GM18873 (cell line): ENCODE results near the gene SAMD4B.

Experiments
- ATAC-seq: cut with Tn5 transposase; IDR thresholded peaks from one replicate; pipeline ENCODE4 v1.9.1; 2021; ENCODE audit warnings: mild to moderate bottlenecking, moderate library complexity, moderate number of reproducible peaks; ENCODE audit not compliant: unreplicated experiment, low FRiP score

Gene SAMD4B

DNA sequence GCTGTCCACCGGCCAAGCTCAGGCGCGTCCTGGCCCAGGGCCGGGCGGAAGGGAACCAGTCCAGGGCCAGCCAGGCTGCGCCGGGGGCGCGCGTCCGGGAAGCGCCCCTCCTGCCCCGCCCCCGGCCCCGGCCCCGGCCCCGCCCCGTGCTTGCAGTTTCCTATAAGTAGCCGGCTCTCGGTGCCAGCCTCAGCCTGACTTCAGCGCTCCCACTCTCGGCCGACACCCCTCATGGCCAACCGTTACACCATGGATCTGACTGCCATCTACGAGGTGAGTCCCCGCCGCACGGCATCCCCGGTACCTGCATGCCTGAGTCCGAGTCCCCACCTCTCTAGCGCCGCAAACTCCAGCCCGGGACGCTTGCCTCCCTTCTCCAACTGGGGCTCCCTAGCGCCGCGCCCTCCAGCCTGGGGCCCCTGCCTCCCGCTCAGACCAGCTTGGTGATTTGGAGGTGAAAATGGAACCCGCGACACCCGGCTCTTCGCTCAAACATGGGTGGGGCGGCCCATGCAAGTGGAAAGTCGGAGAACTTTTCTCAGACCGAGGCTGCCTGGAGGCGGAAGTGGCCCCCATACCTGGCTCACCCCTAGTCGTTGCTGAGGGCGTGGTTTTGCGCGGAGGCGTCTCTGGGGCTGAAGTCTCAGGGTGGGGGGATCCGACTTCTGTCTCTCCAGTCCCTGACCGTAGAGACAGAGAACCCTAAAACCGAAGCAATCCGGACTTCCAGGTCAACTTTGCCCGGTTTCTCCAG is 64.6 kb downstream of the SAMD4B start, which contains the start of gene ZFP36:
ZFP36 (plus strand) TSS at position 192 of the 754 bp plus-strand sequence; CDS start at position 250, 58 bp downstream.
- no peak for ATAC-seq

DNA sequence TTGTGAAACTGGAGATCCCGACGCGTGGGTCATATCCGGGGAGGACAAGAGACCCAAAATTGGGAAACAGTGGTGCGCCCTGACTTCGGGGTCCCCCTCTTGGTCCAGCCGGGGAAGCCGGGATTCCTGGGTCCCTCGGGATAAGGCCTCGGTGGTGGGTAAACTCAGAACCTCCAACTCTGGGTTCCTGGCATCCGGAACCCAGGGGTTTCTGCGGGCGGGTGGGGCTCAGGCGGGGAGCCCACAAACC is 65.1 kb downstream of the SAMD4B start:
- ATAC-seq: no peak

DNA sequence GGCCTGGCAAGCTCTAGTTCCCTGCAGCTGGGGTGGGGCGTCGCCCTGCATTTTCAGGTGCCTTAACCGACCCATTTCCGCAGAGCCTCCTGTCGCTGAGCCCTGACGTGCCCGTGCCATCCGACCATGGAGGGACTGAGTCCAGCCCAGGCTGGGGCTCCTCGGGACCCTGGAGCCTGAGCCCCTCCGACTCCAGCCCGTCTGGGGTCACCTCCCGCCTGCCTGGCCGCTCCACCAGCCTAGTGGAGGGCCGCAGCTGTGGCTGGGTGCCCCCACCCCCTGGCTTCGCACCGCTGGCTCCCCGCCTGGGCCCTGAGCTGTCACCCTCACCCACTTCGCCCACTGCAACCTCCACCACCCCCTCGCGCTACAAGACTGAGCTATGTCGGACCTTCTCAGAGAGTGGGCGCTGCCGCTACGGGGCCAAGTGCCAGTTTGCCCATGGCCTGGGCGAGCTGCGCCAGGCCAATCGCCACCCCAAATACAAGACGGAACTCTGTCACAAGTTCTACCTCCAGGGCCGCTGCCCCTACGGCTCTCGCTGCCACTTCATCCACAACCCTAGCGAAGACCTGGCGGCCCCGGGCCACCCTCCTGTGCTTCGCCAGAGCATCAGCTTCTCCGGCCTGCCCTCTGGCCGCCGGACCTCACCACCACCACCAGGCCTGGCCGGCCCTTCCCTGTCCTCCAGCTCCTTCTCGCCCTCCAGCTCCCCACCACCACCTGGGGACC is 65.6 kb downstream of the SAMD4B start:
- no peak for ATAC-seq

DNA sequence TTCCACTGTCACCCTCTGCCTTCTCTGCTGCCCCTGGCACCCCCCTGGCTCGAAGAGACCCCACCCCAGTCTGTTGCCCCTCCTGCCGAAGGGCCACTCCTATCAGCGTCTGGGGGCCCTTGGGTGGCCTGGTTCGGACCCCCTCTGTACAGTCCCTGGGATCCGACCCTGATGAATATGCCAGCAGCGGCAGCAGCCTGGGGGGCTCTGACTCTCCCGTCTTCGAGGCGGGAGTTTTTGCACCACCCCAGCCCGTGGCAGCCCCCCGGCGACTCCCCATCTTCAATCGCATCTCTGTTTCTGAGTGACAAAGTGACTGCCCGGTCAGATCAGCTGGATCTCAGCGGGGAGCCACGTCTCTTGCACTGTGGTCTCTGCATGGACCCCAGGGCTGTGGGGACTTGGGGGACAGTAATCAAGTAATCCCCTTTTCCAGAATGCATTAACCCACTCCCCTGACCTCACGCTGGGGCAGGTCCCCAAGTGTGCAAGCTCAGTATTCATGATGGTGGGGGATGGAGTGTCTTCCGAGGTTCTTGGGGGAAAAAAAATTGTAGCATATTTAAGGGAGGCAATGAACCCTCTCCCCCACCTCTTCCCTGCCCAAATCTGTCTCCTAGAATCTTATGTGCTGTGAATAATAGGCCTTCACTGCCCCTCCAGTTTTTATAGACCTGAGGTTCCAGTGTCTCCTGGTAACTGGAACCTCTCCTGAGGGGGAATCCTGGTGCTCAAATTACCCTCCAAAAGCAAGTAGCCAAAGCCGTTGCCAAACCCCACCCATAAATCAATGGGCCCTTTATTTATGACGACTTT is 66.4 kb downstream of the SAMD4B start:
- no peak for ATAC-seq

DNA sequence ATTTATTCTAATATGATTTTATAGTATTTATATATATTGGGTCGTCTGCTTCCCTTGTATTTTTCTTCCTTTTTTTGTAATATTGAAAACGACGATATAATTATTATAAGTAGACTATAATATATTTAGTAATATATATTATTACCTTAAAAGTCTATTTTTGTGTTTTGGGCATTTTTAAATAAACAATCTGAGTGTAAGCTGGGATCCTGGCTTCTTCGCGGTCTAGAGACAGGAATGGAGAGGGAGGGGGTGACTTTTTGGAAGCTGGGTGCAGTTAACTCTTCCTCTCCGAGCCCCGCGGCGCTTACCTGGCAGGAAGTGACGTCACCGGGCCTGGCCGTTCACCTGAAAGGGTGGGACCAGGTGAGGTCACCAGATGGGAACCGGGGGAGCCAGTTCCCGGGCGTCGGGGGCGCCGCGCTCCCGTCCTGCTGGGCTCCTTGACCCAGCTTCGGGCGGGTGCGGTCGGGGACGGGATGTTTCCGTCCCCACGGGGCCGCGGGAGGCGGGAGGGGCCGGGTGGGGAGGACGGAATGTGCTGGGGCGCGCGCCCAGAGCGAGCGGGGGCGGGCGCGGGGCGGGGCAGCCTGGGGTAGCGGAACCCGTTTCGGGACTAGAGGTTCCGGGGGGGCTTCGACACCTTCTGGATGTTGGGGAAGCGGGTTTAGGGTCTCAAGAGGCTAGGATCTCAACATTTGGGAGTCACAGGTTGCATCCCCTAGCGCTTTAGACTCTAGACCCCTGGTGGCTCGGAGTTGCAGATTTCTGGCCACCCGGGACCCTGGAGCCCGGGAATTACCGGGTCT is 67.2 kb downstream of the SAMD4B start:
- ATAC-seq: no peak

DNA sequence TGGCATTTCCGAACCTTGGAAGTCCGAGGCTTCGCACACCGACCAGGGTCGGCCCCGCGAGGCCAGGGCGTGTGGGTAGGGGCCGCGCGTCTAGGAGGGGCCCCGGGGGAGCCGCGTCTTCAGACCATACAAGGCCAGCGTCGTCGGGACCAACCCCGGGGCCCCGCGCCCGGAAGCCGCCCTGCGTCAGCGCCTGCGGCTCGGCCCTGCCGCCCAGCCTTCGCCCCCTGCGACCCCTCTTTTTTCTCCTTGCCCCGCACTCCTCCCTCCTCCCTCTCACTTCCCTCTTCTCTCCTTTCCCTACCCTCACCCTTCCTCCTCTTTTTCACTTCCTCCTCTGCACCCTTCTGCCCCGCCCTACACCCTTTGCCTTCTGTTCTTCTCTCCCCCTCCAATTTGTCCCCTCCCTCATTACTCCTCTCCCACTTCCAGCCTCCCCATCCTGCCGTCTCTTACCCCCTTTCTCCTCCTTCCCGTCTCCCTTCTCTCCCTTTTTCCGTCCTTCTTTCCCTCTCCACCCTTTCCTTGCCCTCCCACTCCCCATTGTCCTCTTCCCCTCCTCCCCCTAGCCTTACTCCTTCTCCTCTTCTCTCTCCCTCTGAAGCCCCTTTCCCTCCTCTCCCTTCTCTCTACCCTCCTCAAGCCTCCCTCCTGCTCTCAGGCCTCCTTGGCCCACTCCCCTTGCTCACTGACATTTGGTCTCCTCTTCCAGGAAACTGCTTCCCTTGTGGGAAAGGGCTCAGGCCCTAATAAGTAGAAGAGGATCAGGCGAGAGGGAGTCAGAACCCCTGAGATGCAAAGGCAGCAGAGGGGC is 68.0 kb downstream of the SAMD4B start:
- no peak for ATAC-seq

DNA sequence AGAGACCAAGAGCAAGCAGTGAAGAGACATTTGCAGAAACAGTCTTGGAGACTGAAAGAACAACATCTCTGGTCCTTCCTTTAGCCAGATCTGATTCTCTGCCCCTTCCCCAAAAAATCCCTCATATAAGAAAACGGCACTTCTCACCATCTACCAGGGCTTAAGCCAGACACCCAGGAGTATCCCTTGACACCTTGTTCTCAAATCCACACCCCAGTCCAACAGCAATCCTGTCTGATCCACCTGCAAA is 68.5 kb downstream of the SAMD4B start:
- ATAC-seq: no peak

DNA sequence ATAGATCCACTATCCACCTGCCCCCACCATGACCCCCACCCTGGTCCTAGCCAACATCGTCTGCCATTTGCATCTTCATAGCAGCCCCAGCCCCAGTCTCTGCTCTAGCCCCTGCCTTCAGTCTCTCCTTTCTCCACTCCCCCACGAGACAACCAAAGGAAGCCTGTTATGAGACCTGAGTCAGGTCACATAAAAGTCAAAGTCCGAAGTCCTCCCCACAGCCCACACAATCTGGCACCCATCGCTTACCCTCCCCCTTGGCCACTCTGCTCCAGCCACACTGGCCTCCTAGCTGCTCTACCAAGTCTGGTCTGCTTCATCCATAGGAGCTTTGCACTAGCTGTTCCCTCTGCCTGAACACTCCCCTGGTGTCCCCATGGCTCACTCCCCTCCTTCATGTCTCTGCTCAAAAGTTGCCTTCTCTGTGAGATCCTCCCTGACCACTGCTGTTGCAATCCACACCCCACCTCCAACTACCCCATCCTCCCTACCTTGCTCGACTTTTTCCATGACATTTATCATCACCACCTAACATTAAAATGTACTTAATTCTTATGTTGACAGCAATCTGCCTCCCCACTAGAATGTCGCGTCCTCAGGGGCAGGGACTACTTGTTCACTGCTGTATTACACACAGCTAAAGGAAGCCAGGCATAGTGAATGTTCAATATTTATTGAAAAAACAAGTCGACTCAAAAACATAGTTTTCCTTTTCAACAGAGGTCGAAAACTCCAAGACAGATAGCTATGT is 69.0 kb downstream of the SAMD4B start:
- ATAC-seq: no peak

DNA sequence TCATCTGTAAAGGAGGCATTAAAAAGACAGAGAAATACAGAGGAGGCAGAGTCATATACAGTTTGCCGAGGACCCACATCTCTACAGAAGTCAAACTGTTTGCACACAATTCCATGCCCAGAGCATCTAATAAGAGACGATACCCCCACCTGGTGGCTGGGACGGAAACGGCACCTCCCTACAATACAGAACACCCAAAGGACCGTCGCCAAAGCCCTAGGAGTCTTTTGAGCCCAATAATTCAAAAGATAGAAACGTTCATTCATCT is 69.5 kb downstream of the SAMD4B start:
- ATAC-seq: peak; percentile 23

DNA sequence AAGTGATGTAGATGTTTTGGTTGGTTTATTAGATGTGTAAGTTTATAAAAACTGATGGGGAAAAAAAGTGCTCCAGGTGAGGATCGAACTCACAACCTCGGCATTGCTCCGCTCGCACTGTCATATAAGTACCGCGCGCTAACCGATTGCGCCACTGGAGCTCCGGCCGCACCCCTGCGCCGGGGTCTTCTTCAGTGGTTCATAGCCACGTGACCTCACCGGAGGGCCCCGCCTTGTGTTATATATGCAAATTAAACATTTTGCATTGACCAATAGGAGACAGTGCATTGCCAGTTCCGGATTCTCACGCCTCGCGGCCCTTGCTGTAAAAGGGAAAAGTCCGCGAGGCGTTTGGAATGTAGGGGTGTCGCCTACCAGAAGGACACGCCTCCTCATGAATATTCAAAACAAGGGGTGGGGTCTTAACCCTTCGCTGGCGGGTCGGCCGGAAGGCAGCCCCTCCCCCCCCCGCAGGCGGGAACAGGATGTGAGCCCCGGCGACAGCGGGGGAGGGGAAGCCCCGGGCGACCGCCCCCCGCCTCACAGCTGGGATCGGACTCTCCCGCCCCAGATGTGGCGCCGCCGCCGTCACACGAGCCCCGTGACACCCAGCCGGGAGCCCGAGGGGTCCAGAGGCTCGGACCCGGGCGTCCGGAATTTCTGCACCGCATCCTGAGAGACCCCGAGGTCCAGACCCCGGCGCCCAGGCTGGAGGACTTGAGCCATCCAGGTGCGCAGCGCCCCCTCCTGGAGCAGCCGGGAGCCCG is 70.1 kb downstream of the SAMD4B start, which contains the start of gene PLEKHG2:
PLEKHG2 (plus strand) TSS at position 570 of the 767 bp plus-strand sequence. CDS start 1,418 bp downstream, outside the sequence.
- peak; percentile 47 for ATAC-seq

DNA sequence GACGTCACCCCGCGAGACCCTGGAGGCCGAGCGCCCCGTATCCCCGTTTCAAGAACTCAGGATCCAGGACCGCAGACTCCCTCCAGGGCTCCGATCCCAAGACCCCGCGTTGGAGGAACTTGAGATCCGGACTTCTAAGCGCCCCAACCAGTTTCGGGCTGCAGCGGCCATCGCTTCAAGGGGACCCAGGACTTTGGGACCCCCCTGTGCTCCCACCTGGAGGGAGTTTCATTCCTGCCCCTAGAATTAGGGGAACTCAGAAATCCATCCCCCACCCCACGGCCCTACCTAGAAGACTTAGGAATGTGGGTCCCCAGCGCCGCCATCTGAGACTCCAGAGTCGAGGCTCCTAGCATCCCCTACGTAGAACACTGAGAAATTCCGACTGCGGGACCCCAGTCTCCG is 70.6 kb downstream of the SAMD4B start:
- no peak for ATAC-seq

DNA sequence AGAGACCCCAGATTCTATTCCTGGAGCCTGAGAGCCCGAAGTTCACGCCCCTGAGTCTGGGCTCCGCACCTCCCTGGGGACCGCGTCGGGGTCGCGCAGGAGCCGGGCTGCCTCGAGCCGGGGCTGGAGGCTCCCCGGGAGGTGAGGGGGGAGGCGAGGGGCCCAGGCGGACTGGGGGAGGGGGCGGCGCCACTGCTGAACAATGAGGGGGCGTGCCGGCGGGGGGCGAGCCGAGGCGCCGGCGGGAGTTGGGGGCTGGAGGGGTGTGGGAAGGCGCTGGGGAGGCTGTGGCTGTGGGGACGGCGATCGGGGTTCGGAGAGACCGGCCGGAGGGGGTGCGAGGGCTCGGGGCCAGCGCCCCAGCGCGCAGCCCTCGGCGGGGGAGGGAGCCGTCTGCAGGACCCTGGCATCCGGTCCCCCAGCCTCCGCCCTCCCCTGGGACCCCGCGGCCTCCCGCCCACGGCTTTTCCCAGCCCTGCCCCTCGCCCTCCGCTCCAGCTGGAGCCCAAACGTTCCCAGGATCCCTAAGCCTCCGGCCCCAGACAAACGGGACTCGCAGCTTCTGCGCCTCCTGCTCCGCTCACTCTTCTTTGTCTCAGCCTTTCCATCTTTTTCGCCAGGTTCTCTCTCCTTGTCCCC is 71.2 kb downstream of the SAMD4B start:
- no peak for ATAC-seq

DNA sequence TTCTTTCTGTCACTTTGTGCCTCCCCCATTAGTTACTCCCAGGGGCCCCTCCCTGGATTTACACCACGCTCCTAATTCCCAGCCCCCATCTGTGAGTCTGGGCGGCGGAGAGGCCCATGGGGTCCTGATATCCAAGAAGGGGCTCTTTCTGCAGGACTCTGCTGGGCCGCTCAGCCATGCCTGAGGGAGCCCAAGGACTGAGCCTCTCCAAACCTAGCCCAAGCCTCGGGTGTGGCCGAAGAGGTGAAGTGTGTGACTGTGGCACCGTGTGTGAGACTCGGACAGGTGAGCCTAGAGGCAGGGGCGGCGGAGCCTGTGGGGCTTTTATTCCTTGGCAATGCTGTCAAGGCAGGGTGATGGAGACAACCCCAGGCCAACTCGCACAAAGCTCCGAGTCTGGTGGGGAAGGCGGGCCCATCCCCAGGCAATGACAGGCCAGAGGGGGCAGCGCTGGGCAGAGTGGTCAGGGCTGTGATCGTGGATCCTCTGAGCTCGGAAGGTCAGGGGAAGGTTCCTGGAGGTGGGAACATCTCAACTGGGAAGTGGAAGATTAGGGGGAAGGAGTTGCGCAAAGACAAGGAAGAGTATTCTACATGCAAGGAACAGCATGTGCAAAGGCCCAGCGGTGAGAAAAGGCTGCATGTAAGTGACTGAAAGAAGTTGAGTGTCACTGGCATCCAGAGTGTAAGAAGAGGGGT is 71.8 kb downstream of the SAMD4B start:
- no peak for ATAC-seq

DNA sequence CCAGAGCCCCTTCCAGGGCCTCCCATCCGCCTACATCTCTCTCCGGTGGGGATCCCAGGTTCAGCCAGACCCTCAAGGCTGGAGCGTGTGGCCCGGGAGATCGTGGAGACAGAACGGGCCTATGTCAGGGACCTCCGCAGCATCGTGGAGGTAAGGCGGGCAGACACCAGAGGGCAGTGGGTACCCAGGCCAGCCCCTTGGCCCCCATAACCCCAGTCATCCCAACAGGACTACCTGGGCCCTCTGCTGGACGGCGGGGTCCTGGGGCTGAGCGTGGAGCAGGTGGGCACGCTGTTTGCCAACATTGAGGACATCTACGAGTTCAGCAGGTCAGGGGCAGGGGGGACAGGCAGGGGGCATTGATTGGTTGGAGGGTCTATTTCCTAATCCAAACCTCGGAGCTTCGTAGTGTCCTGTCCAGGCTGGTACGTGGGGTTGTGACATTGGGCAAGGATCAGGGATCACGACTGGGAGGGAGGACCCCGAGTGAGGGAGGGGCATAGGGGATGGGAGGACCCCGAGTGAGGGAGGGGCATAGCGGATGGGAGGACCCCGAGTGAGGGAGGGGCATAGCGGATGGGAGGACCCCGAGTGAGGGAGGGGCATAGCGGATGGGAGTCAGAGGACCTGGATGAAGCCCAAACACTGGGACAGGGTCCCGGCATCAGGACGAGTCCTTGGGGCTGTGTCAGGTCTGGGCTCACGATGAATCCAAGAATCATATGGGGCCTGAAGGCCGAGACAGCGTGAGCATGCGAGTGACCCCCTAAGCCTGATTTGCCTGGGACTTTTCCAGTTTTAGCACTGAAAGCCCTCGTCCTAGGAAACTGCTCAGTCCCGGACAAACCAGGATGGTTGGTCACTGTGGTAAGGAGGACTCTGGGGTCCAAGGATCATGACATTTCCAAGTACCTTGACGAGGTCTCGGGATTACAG is 73.2 kb downstream of the SAMD4B start:
- no peak for ATAC-seq

DNA sequence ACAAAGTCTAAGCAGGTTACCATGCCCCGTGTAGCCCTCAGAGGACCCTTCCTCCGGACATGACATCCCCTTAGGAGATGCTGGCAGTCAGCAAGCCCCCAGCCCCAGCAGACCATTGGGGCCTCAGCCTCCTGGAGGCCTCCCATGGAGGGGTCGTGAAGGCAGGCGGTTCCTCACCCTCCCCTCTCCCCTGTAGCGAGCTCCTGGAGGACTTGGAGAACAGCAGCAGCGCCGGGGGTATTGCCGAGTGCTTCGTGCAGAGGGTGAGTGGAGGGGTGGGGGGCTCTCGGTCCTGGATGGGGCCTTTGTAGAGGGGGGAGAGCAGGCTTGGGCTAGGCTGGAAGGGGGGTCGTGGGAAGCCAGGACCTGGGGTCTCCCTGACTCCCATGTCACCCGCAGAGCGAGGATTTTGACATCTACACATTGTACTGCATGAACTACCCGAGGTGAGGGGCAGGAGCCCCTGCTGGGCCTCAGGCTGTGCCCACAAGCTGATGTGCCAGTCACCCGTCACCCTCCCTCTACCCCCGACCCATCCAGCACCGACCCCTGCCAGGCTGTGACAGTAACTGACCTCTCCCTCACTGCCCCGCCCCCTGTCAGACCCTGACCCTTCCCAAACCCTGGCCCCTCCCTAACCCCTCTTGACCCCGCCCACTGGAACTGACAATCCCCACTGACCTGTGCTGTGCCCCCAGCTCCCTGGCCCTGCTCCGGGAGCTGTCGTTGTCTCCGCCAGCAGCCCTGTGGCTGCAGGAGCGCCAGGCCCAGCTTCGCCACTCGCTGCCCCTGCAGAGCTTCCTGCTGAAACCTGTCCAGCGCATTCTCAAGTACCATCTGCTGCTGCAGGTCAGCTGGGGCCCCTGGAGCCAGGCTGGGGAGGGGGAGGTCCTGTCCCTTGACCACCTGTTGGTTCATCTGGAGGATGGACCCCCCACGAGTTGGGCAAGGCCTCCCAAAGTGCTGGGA is 74.2 kb downstream of the SAMD4B start:
- ATAC-seq: no peak
